Right atrium auricular region (tissue), 2 donors: Measurements from ENCODE around the gene ERF. TPM values are rescaled to one million over a fixed set of nuclear protein-coding genes. Genes with fewer than 3 reads are reported as not detected.

Experiments used
- DNase-seq: peaks from one replicate; pipeline ENCODE4 v3.0.0-alpha.2; 2019; ENCODE audit warnings: low spot score
- H3K27ac ChIP-seq, 2 donors: fragments of 200-600 bp; sonication (generic); 1 replicate in 1 of 2; 2 replicates in 1 of 2; pipeline ENCODE4 v1.5.1; 2016 to 2019
- H3K27me3 ChIP-seq, 2 donors: fragments of 200-600 bp; sonication (generic); one replicate each; pipeline versions ENCODE4 v1.5.1 to v1.6.0; 2017 to 2019
- H3K36me3 ChIP-seq: fragments of 200-600 bp; sonication (generic); one replicate; pipeline ENCODE4 v1.5.1; 2016
- H3K4me1 ChIP-seq, 2 donors: fragments of 200-600 bp; sonication (generic); one replicate each; pipeline versions ENCODE4 v1.5.1 to v1.6.0; 2017 to 2019
- H3K4me3 ChIP-seq, 2 donors: fragments of 200-600 bp; sonication (generic); 1 replicate in 1 of 2; 2 replicates in 1 of 2; pipeline ENCODE4 v1.5.1; 2017 to 2019; ENCODE audit warnings: mild to moderate bottlenecking in 1 of 2, moderate library complexity in 1 of 2
- H3K9me3 ChIP-seq, 2 donors: fragments of 200-600 bp; sonication (generic); one replicate each; pipeline ENCODE4 v1.5.1; 2019
- CTCF ChIP-seq, 2 donors: fragments of 200-600 bp; sonication (generic); IDR thresholded peaks; one replicate each; pipeline ENCODE4 v1.5.1; 2019; ENCODE audit warnings: antibody characterized with exemption in 2 of 2
- total RNA-seq, 2 donors: library from RNA; depleted of rRNA; stranded (reverse); fragments of >200 nt; gene quantifications; one replicate each; pipeline ENCODE4 v1.1.0, GENCODE V29; 2016

ERF gene
- total RNA-seq, 2 donors from 2014 or later: 26.8 to 34.9 TPM

GRCh38 chr19:42207767-42208271 lies 47.1 kb downstream of the ERF start:
- no peaks in the 10 kb centered on the region for H3K27me3 ChIP-seq
- no peak for TF ChIP-seq CTCF (IDR thresholded peaks at IDR 0.05)
- H3K4me3 ChIP-seq: no peak overlapping the region
- H3K9me3 ChIP-seq: no peaks in the 10 kb centered on the region
- peaks cover 70% of the 10 kb centered on the region for H3K36me3 ChIP-seq
- DNase-seq: no peak
- H3K27ac ChIP-seq: no peak overlapping the region
- no peaks in the 10 kb centered on the region for H3K4me1 ChIP-seq

DNA sequence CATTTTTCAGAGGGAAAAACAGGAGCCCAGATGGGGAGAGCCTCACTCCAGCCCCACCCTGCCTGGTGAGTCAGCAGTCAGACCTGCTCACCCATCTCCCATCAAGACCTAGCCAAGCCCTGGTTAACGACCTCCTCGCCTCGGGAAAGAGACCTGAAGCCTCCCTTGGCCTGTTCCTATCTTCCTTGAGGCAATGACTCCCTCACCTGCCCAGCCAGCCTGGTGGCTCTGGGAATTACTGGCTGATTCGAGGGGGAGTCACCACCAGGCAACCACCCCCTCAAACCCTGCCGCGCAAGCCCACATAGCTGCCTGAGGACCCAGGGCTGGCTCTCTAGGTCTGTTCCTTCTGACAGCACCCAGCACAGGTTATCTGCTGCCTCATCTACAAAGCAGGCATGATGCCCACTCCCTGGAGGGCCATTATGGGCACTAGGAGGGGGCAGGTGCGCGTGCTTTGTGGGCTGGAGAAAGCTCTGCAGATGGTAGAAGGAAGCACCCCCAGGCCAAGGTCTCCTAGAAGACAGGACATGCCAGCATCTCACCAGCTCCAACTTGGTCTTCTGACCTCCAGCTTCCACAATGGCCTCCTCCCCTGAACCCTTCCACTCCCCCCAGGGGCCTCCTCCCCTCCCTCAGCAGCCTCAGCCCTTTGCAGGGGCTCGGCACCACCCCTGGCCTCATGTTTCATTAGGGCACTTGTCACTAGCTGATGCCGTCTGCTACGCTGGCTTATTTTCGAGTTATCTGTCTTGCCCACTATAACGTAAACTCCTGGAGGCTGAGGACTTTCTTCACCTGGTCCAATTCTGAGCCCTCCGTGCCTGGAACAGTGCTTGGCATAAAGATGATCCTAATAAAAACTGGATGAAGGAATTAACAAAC lies 47.8 kb downstream of the ERF start:
- no peak overlapping the region for H3K27ac ChIP-seq
- DNase-seq: no peak
- H3K27me3 ChIP-seq: no peaks in the 10 kb centered on the region
- peaks cover 64% of the 10 kb centered on the region for H3K36me3 ChIP-seq
- TF ChIP-seq CTCF (IDR thresholded peaks at IDR 0.05): no peak
- no peak overlapping the region for H3K4me3 ChIP-seq
- H3K4me1 ChIP-seq: no peaks in the 10 kb centered on the region
- H3K9me3 ChIP-seq: no peaks in the 10 kb centered on the region

GRCh38 chr19:42204664-42205063 lies 50.3 kb downstream of the ERF start:
- no peak overlapping the region for H3K27ac ChIP-seq
- no peak for TF ChIP-seq CTCF (IDR thresholded peaks at IDR 0.05)
- DNase-seq: no peak
- peaks cover 71% of the 10 kb centered on the region for H3K36me3 ChIP-seq
- H3K4me3 ChIP-seq: no peak overlapping the region
- peaks cover 0 to 15% of the 10 kb centered on the region in 2 donors for H3K4me1 ChIP-seq
- H3K9me3 ChIP-seq: no peaks in the 10 kb centered on the region
- H3K27me3 ChIP-seq: no peaks in the 10 kb centered on the region

- no peak for DNase-seq
- Histone ChIP-seq H3K4me1 (peaks cover 0 to 25% of the 10 kb centered on the region in 2 donors), H3K4me3 (no peak overlapping the region), H3K9me3 (no peaks in the 10 kb centered on the region), H3K27ac (no peak overlapping the region), H3K27me3 (no peaks in the 10 kb centered on the region), H3K36me3 (peaks cover 71% of the 10 kb centered on the region)
- no peak for TF ChIP-seq CTCF (IDR thresholded peaks at IDR 0.05)
Measured at GRCh38 chr19:42203700-42204099, 51.2 kb downstream of the ERF start.

GRCh38 chr19:42202290-42202880 lies 52.5 kb downstream of the ERF start:
- no peaks in the 10 kb centered on the region for H3K9me3 ChIP-seq
- peaks cover 68% of the 10 kb centered on the region for H3K36me3 ChIP-seq
- no peaks in the 10 kb centered on the region for H3K27me3 ChIP-seq
- no peak overlapping the region for H3K4me3 ChIP-seq
- no peak for DNase-seq
- peaks cover 0 to 27% of the 10 kb centered on the region in 2 donors for H3K4me1 ChIP-seq
- H3K27ac ChIP-seq: peak overlapping the region in 1 of 2 donors; percentile 40
- no peak for TF ChIP-seq CTCF (IDR thresholded peaks at IDR 0.05)
